WTC11 (cell line): Measurements from ENCODE around the gene ANTXRL. TPM values are rescaled to one million over a fixed set of nuclear protein-coding genes. Genes with fewer than 3 reads are reported as not detected.
A peak's percentile ranks its signal among the peaks of the same experiment; 100 is the strongest.
"Not testable (repeated sequence)": the region's sequence is repeated elsewhere in the genome, so short reads cannot be mapped to it uniquely, and the experiment has no call there.

ENCODE experiments used
- ATAC-seq: fragments of 200-7000 bp; cut with Tn5 transposase; 2 replicates; pipeline ENCODE4 v1.10.0; 2021; ENCODE audit warnings: mild to moderate bottlenecking, moderate library complexity
- CTCF ChIA-PET: fragments of 300-600 bp; sonication (Branson Sonifier 250); formaldehyde crosslinking; loops from one replicate; lab custom pipeline; 2021; ENCODE audit warnings: antibody characterized with exemption; lab: Charles Lee
- POLR2A ChIA-PET: fragments of 350-600 bp; sonication (Branson Sonifier 250); formaldehyde crosslinking; loops from one replicate; lab custom pipeline; 2021; ENCODE audit warnings: antibody characterized with exemption; lab: Charles Lee
- DNase-seq: peaks from one replicate; pipeline ENCODE4 v3.0.0; 2021; ENCODE audit warnings: low spot score
- H3K27ac Mint-ChIP-seq: 2 replicates; pipeline ENCODE4 v1.8.0; 2021; ENCODE audit warnings: mixed read lengths
- H3K27me3 Mint-ChIP-seq: 2 replicates; pipeline ENCODE4 v1.8.0; 2021; ENCODE audit warnings: low read depth, mild to moderate bottlenecking, moderate library complexity, mixed read lengths
- H3K36me3 Mint-ChIP-seq: 2 replicates; pipeline ENCODE4 v1.8.0; 2021; ENCODE audit warnings: mixed read lengths
- H3K4me1 Mint-ChIP-seq: 2 replicates; pipeline ENCODE4 v1.8.0; 2022; ENCODE audit warnings: mixed read lengths
- H3K4me3 Mint-ChIP-seq: 2 replicates; pipeline ENCODE4 v1.8.0; 2021; ENCODE audit warnings: mild to moderate bottlenecking, moderate library complexity, mixed read lengths
- H3K9me3 Mint-ChIP-seq: 2 replicates; pipeline ENCODE4 v1.8.0; 2021; ENCODE audit warnings: mixed read lengths
- ESRRA ChIP-seq: sonication (generic); formaldehyde crosslinking; IDR thresholded peaks from 2 replicates; pipeline ENCODE4 v1.8.1; 2022; ENCODE audit warnings: mild to moderate bottlenecking, missing genetic modification reagents, borderline replicate concordance
- FOXK1 ChIP-seq: sonication (generic); formaldehyde crosslinking; IDR thresholded peaks from 2 replicates; pipeline ENCODE4 v1.8.0; 2022; ENCODE audit warnings: mild to moderate bottlenecking, moderate library complexity, missing genetic modification reagents
- HMGA2 ChIP-seq: fragments of 250-450 bp; sonication (Bioruptor Pico); IDR thresholded peaks from 2 replicates; pipeline ENCODE4 v1.4.0; 2021; ENCODE audit warnings: mild to moderate bottlenecking, moderate library complexity
- JUN ChIP-seq: sonication (generic); formaldehyde crosslinking; IDR thresholded peaks from 2 replicates; pipeline ENCODE4 v1.8.0; 2023; ENCODE audit warnings: mild to moderate bottlenecking, missing genetic modification reagents
- MAX ChIP-seq: sonication (generic); formaldehyde crosslinking; IDR thresholded peaks from 2 replicates; pipeline ENCODE4 v1.8.0; 2022; ENCODE audit warnings: mild to moderate bottlenecking, missing genetic modification reagents
- MXD4 ChIP-seq: fragments of 250-450 bp; sonication (Bioruptor Pico); IDR thresholded peaks from 2 replicates; pipeline ENCODE4 v1.8.0; 2021; ENCODE audit warnings: mild to moderate bottlenecking, moderate library complexity, borderline replicate concordance
- NR1H2 ChIP-seq: sonication (generic); formaldehyde crosslinking; IDR thresholded peaks from 2 replicates; pipeline ENCODE4 v1.9.0; 2021; ENCODE audit warnings: mild to moderate bottlenecking, moderate library complexity, missing genetic modification reagents
- PRDM15 ChIP-seq: sonication (generic); formaldehyde crosslinking; IDR thresholded peaks from 2 replicates; pipeline ENCODE4 v1.8.0; 2022; ENCODE audit warnings: missing genetic modification reagents
- RORB ChIP-seq: fragments of 250-450 bp; sonication (Bioruptor Pico); IDR thresholded peaks from 2 replicates; pipeline ENCODE4 v1.9.0; 2021; ENCODE audit warnings: mild to moderate bottlenecking
- TCF7 ChIP-seq: sonication (generic); formaldehyde crosslinking; IDR thresholded peaks from 2 replicates; pipeline ENCODE4 v1.8.0; 2022; ENCODE audit warnings: mild to moderate bottlenecking, low read depth, missing genetic modification reagents, moderate library complexity
- TEAD4 ChIP-seq: sonication (generic); formaldehyde crosslinking; IDR thresholded peaks from 2 replicates; pipeline ENCODE4 v1.8.0; 2022; ENCODE audit warnings: mild to moderate bottlenecking, missing genetic modification reagents
- ZBTB21 ChIP-seq: sonication (generic); formaldehyde crosslinking; IDR thresholded peaks from 2 replicates; pipeline ENCODE4 v1.8.1; 2023; ENCODE audit warnings: mild to moderate bottlenecking, missing genetic modification reagents, borderline replicate concordance
- ZNF232 ChIP-seq: sonication (generic); formaldehyde crosslinking; IDR thresholded peaks from 2 replicates; pipeline ENCODE4 v1.8.0; 2022; ENCODE audit warnings: mild to moderate bottlenecking, missing genetic modification reagents
- ZNF263 ChIP-seq: sonication (generic); formaldehyde crosslinking; IDR thresholded peaks from 2 replicates; pipeline ENCODE4 v1.8.1; 2022; ENCODE audit warnings: low read depth, mild to moderate bottlenecking, moderate library complexity, missing genetic modification reagents
- ZNF396 ChIP-seq: fragments of 250-450 bp; sonication (Bioruptor Pico); IDR thresholded peaks from 2 replicates; pipeline ENCODE4 v1.8.0; 2021; ENCODE audit warnings: mild to moderate bottlenecking, moderate library complexity, borderline replicate concordance
- total RNA-seq: library from RNA; stranded (reverse); gene quantifications from 3 replicates; pipeline ENCODE4 v1.2.3, GENCODE V29; 2021
- TF ChIP-seq, protein P1 (sequence below): sonication (generic); formaldehyde crosslinking; IDR thresholded peaks from 2 replicates; pipeline ENCODE4 v1.8.0; 2022; ENCODE audit warnings: mild to moderate bottlenecking, missing genetic modification reagents
- TF ChIP-seq, protein P2 (sequence below): sonication (generic); formaldehyde crosslinking; IDR thresholded peaks from 2 replicates; pipeline ENCODE4 v1.8.0; 2022; ENCODE audit warnings: mild to moderate bottlenecking, missing genetic modification reagents

The ANTXRL gene
- total RNA-seq, 1 experiment from 2014 or later = not detected

DNA sequence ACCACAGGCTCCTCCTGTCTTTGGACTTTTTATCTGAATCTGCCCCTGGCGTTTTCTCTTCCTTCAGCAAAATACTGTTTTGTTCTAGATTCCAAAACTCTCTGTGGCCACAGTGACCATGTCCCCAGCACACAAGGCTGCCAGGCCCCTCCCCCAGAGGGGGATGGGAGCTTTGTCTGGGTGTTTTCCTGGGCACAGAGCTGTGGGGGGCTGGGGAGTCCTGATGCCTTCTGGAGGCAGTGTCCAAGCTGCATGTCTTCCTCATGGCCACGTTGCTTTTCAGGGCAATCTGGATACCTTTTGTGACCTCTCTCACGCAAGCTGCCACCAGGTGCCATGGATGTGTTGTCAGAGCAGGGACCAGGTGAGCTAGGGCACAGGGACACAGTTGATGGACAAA lies 26.2 kb downstream of the ANTXRL start:
- ATAC-seq (no peak), DNase-seq (no peak)
- Mint-ChIP-seq H3K4me1 (peaks cover 17% of the 10 kb centered on the region), H3K9me3 (no peaks in the 10 kb centered on the region), H3K27ac (no peak overlapping the region), H3K27me3 (no peaks in the 10 kb centered on the region), H3K36me3 (no peaks in the 10 kb centered on the region), H3K4me3 (no peak overlapping the region)
- ChIA-PET POLR2A (no interaction called here), CTCF (no interaction called here)
- no peak for TF ChIP-seq RORB (CRISPR knock-in tag)
- no peak for TF ChIP-seq MAX (CRISPR knock-in tag)
- no peak for TF ChIP-seq PRDM15 (CRISPR knock-in tag)
- TF ChIP-seq ESRRA (CRISPR knock-in tag) = no peak
- TF ChIP-seq NR1H2 (CRISPR knock-in tag) = no peak

GRCh38 chr10:46314071-46314470 lies 27.3 kb downstream of the ANTXRL start:
- DNase-seq = no peak
- no peaks in the 10 kb centered on the region for H3K27me3 Mint-ChIP-seq
- ChIA-PET POLR2A (no interaction called here), CTCF (no interaction called here)
- no peak for ATAC-seq
- TF ChIP-seq FOXK1 (CRISPR knock-in tag) (no peak), ZNF263 (CRISPR knock-in tag) (no peak), ZNF396 (CRISPR knock-in tag) (no peak), TCF7 (CRISPR knock-in tag) (no peak), TEAD4 (CRISPR knock-in tag) (no peak), HMGA2 (no peak), JUN (CRISPR knock-in tag) (no peak), ZBTB21 (CRISPR knock-in tag) (no peak), MXD4 (CRISPR knock-in tag) (no peak), ZNF232 (no peak)
- TF ChIP-seq, protein P1, sequence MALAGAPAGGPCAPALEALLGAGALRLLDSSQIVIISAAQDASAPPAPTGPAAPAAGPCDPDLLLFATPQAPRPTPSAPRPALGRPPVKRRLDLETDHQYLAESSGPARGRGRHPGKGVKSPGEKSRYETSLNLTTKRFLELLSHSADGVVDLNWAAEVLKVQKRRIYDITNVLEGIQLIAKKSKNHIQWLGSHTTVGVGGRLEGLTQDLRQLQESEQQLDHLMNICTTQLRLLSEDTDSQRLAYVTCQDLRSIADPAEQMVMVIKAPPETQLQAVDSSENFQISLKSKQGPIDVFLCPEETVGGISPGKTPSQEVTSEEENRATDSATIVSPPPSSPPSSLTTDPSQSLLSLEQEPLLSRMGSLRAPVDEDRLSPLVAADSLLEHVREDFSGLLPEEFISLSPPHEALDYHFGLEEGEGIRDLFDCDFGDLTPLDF (CRISPR knock-in tag) = no peak
- TF ChIP-seq, protein P2, sequence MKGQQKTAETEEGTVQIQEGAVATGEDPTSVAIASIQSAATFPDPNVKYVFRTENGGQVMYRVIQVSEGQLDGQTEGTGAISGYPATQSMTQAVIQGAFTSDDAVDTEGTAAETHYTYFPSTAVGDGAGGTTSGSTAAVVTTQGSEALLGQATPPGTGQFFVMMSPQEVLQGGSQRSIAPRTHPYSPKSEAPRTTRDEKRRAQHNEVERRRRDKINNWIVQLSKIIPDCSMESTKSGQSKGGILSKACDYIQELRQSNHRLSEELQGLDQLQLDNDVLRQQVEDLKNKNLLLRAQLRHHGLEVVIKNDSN = no peak
- H3K9me3 Mint-ChIP-seq = no peaks in the 10 kb centered on the region
- peaks cover 17% of the 10 kb centered on the region for H3K4me1 Mint-ChIP-seq
- no peak overlapping the region for H3K4me3 Mint-ChIP-seq
- no peak overlapping the region for H3K27ac Mint-ChIP-seq
- no peaks in the 10 kb centered on the region for H3K36me3 Mint-ChIP-seq

DNA sequence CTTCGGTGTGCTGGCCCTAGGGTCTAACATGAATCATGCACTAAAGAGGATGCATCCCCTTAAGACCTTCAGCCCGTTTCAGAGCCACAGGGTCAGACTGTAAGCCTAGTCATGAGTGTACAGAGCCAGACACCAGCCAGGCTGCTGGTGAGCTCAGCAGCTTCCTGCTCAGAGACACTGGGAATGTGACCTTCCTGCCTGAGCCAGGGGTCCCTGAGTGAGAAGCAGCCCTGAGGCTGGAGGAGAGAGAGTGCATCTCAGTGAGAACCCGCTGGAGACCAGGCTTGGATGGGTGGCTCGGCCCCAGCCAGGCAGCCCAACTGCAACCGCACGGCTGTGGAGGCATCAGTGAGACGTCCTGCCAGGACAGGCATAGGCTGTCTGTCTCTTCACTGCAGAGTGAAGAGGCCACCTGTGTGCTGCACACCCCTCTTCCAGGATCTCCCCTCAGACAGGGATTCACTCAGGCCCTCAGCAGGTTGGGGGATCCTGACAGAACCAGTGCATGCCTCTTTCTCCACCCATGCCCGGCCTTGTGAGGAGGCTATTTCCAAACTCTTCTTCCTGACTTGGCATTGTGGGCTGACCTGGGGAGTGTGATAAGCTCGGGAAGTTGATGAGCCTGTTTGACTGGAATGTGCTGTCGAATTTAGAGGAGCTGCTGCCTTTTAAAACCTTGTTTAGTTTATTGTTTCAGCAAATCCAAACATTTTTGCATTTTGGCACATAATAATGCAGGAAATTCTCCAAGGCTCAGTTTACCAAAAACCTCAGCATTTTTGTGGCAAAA lies 28.5 kb downstream of the ANTXRL start:
- DNase-seq, POLR2A ChIA-PET, H3K4me3 Mint-ChIP-seq, H3K27ac Mint-ChIP-seq, H3K9me3 Mint-ChIP-seq, H3K36me3 Mint-ChIP-seq, H3K27me3 Mint-ChIP-seq: not testable (repeated sequence)
- H3K4me1 Mint-ChIP-seq = peaks cover 17% of the 10 kb centered on the region
- CTCF ChIA-PET = interaction anchor here (1.4 kb wide), 1 partner anchor 86 kb away, joined by 4 read pairs; no protein-coding TSS in a partner anchor
- peak; percentile 69 for ATAC-seq
